ENCODE measurements around the gene SH3PXD2A.

GRCh38 chr10:103593022-103593570 lies 262.3 kb downstream of the SH3PXD2A start:
- no peak; the same call in none of the 2 replicates for TF ChIP-seq CTCF (conservative IDR thresholded peaks at IDR 0.05; ENCODE audit: low read depth, low read length)
- TF ChIP-seq EZH2 (IDR thresholded peaks at IDR 0.05; ENCODE audit: borderline replicate concordance, low read depth, low read length, poor library complexity, severe bottlenecking), result no peak
